ENCODE data around the gene KIAA0753. TPM values are rescaled to one million over a fixed set of nuclear protein-coding genes. Genes with fewer than 3 reads are reported as not detected.

Gene KIAA0753
- total RNA-seq, 1 donor from 2014 or later: 24.0 TPM

- no peak for DNase-seq (ENCODE audit: extremely low spot score, unreplicated experiment)
- Mint-ChIP-seq H3K27ac (ENCODE audit: unreplicated experiment) (no peak overlapping the region), H3K9me3 (ENCODE audit: unreplicated experiment) (no peaks in the 10 kb centered on the region), H3K4me1 (ENCODE audit: unreplicated experiment) (no peaks in the 10 kb centered on the region), H3K36me3 (ENCODE audit: unreplicated experiment) (no peaks in the 10 kb centered on the region), H3K4me3 (ENCODE audit: unreplicated experiment) (no peak overlapping the region), H3K27me3 (ENCODE audit: unreplicated experiment) (peaks cover 10% of the 10 kb centered on the region)
- no peak for TF ChIP-seq CTCF (IDR thresholded peaks at IDR 0.05)
Measured at GRCh38 chr17:6679241-6679640, 38.7 kb upstream of the KIAA0753 start.

- TF ChIP-seq CTCF (IDR thresholded peaks at IDR 0.05): no peak
- DNase-seq (ENCODE audit: extremely low spot score, unreplicated experiment): no peak
- Mint-ChIP-seq H3K9me3 (ENCODE audit: unreplicated experiment) (no peaks in the 10 kb centered on the region), H3K36me3 (ENCODE audit: unreplicated experiment) (no peaks in the 10 kb centered on the region), H3K27ac (ENCODE audit: unreplicated experiment) (no peak overlapping the region), H3K4me3 (ENCODE audit: unreplicated experiment) (no peak overlapping the region), H3K4me1 (ENCODE audit: unreplicated experiment) (no peaks in the 10 kb centered on the region), H3K27me3 (ENCODE audit: unreplicated experiment) (peaks cover 10% of the 10 kb centered on the region)
Measured at GRCh38 chr17:6677946-6678345, 37.4 kb upstream of the KIAA0753 start.

GRCh38 chr17:6677158-6677831 lies 36.8 kb upstream of the KIAA0753 start:
- Mint-ChIP-seq H3K36me3 (ENCODE audit: unreplicated experiment) (no peaks in the 10 kb centered on the region), H3K4me3 (ENCODE audit: unreplicated experiment) (no peak overlapping the region), H3K27ac (ENCODE audit: unreplicated experiment) (no peak overlapping the region), H3K4me1 (ENCODE audit: unreplicated experiment) (no peaks in the 10 kb centered on the region), H3K27me3 (ENCODE audit: unreplicated experiment) (peaks cover 10% of the 10 kb centered on the region), H3K9me3 (ENCODE audit: unreplicated experiment) (no peaks in the 10 kb centered on the region)
- no peak for TF ChIP-seq CTCF (IDR thresholded peaks at IDR 0.05)
- DNase-seq (ENCODE audit: extremely low spot score, unreplicated experiment): no peak

- TF ChIP-seq CTCF (IDR thresholded peaks at IDR 0.05): no peak
- Mint-ChIP-seq H3K27me3 (ENCODE audit: unreplicated experiment) (peaks cover 10% of the 10 kb centered on the region), H3K36me3 (ENCODE audit: unreplicated experiment) (no peaks in the 10 kb centered on the region), H3K4me1 (ENCODE audit: unreplicated experiment) (no peaks in the 10 kb centered on the region), H3K27ac (ENCODE audit: unreplicated experiment) (no peak overlapping the region), H3K4me3 (ENCODE audit: unreplicated experiment) (no peak overlapping the region), H3K9me3 (ENCODE audit: unreplicated experiment) (no peaks in the 10 kb centered on the region)
- DNase-seq (ENCODE audit: extremely low spot score, unreplicated experiment): no peak
Measured at GRCh38 chr17:6676802-6677157, 36.3 kb upstream of the KIAA0753 start.

GRCh38 chr17:6675201-6675825 lies 34.8 kb upstream of the KIAA0753 start:
- H3K36me3 Mint-ChIP-seq (ENCODE audit: unreplicated experiment): no peaks in the 10 kb centered on the region

More at GRCh38 chr17:6675201-6675825, 34.8 kb upstream of the KIAA0753 start:
- Mint-ChIP-seq H3K4me1 (ENCODE audit: unreplicated experiment) (no peaks in the 10 kb centered on the region), H3K27ac (ENCODE audit: unreplicated experiment) (no peak overlapping the region), H3K4me3 (ENCODE audit: unreplicated experiment) (no peak overlapping the region), H3K27me3 (ENCODE audit: unreplicated experiment) (peaks cover 10% of the 10 kb centered on the region), H3K9me3 (ENCODE audit: unreplicated experiment) (no peaks in the 10 kb centered on the region)
- no peak for TF ChIP-seq CTCF (IDR thresholded peaks at IDR 0.05)
- no peak for DNase-seq (ENCODE audit: extremely low spot score, unreplicated experiment)
